Esophagus muscularis mucosa (tissue), 4 donors: ENCODE measurements around the gene STN1.
A peak's percentile ranks its signal among the peaks of the same experiment; 100 is the strongest.

ENCODE experiments used
- EP300 ChIP-seq: sonication (generic); formaldehyde crosslinking; IDR thresholded peaks from one replicate; pipeline ENCODE4 v1.6.1; 2017; ENCODE audit warnings: antibody characterized with exemption
- POLR2A ChIP-seq: fragments of 450-650 bp; IDR thresholded peaks from one replicate; pipeline ENCODE4 v1.6.1; 2017; ENCODE audit warnings: antibody characterized with exemption, moderate library complexity, mild to moderate bottlenecking, low read depth
- POLR2AphosphoS5 ChIP-seq, 2 donors: sonication (generic); formaldehyde crosslinking; IDR thresholded peaks; one replicate each; pipeline ENCODE4 v1.6.1; 2017; ENCODE audit warnings: antibody characterized with exemption in 2 of 2
- TF ChIP-seq, protein P1 (sequence below), 3 experiments: fragments of 200-600 bp in 2 of 3; fragments of 450-650 bp in 1 of 3; sonication (generic) in 2 of 3; IDR thresholded peaks; one replicate each; pipeline ENCODE4 v1.5.1; 2017 to 2019; ENCODE audit warnings: antibody characterized with exemption in 3 of 3, mild to moderate bottlenecking in 2 of 3, moderate library complexity in 1 of 3

DNA sequence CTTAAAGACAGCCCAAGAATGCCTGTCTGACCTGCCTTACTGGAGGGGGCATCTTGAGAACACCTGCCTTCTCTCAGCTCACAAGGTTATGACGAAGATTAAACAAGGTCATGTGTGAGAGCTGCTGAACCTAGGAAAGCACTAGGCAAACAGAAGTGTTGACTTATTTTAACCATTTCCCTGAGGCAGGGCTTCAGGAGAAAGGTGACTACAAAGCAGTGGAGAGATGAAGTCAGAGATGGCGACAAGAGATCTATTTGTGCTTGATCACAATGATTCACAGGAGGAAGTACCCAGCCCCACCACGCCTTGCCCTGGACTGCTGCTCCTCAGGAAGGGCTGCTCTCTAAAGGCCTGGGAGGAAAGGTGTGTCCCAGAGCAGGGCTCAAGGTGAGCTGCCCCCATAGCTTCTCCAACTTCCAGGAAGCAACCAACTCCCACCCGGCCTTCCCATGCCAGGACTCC lies 27.8 kb downstream of the STN1 start:
- TF ChIP-seq EP300 (no peak), POLR2AphosphoS5 (IDR thresholded peaks at IDR 0.05) (peak in 1 of 2 donors; percentile 15), POLR2A (no peak)
- TF ChIP-seq, protein P1, sequence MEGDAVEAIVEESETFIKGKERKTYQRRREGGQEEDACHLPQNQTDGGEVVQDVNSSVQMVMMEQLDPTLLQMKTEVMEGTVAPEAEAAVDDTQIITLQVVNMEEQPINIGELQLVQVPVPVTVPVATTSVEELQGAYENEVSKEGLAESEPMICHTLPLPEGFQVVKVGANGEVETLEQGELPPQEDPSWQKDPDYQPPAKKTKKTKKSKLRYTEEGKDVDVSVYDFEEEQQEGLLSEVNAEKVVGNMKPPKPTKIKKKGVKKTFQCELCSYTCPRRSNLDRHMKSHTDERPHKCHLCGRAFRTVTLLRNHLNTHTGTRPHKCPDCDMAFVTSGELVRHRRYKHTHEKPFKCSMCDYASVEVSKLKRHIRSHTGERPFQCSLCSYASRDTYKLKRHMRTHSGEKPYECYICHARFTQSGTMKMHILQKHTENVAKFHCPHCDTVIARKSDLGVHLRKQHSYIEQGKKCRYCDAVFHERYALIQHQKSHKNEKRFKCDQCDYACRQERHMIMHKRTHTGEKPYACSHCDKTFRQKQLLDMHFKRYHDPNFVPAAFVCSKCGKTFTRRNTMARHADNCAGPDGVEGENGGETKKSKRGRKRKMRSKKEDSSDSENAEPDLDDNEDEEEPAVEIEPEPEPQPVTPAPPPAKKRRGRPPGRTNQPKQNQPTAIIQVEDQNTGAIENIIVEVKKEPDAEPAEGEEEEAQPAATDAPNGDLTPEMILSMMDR (IDR thresholded peaks at IDR 0.05), result no peak
